GM12878 (cell line): ENCODE results near the gene ELL.

Source experiments
- ZBTB33 ChIP-seq: fragments of 450-650 bp; IDR thresholded peaks from 2 replicates; pipeline ENCODE4 v1.6.1; 2017; ENCODE audit warnings: mild to moderate bottlenecking
- ZSCAN29 ChIP-seq: fragments of 450-650 bp; IDR thresholded peaks from 2 replicates; pipeline ENCODE4 v1.6.1; 2017; ENCODE audit warnings: mild to moderate bottlenecking, moderate library complexity

GRCh38 chr19:18533058-18533457, 11.2 kb upstream of the ELL start:
- TF ChIP-seq ZBTB33 = no peak
- no peak for TF ChIP-seq ZSCAN29
